Neural cell (in vitro differentiated cells): Measurements from ENCODE around the gene FAM107B.
A peak's percentile ranks its signal among the peaks of the same experiment; 100 is the strongest.

Experiments
- EP300 ChIP-seq: fragments of 450-650 bp; conservative IDR thresholded peaks from 2 replicates; pipeline ENCODE4 v1.6.1; 2014; ENCODE audit warnings: antibody characterized with exemption, mild to moderate bottlenecking, moderate library complexity; ENCODE audit not compliant: poor library complexity, severe bottlenecking
- RAD21 ChIP-seq: fragments of 450-650 bp; conservative IDR thresholded peaks from 2 replicates; pipeline ENCODE4 v1.6.1; 2014; ENCODE audit warnings: antibody characterized with exemption, mild to moderate bottlenecking, moderate library complexity
- TF ChIP-seq, protein P1 (sequence below): fragments of 450-650 bp; IDR thresholded peaks from 2 replicates; pipeline ENCODE4 v1.5.1; 2014; ENCODE audit warnings: antibody characterized with exemption, mild to moderate bottlenecking, moderate library complexity; ENCODE audit not compliant: poor library complexity, severe bottlenecking

DNA sequence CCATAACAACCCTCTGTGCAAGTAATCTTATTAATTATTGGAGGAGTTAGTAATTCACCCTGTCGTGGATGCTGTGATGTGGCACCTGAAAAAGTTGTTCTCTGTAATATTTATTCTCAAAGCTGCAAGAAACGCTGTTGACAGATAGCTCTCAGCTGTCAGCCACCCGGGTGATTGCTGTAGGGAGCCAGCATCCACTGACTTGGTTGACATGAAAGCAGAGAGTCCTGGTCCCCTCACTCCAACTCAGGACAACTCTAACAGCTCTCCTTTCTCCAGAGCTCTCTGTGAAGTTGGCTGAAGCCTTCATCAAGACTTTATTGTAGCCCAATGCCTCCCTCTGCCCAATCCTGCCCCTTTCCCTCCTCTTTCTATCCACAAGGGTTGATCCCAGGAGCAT is 98.0 kb downstream of the FAM107B start:
- TF ChIP-seq, protein P1, sequence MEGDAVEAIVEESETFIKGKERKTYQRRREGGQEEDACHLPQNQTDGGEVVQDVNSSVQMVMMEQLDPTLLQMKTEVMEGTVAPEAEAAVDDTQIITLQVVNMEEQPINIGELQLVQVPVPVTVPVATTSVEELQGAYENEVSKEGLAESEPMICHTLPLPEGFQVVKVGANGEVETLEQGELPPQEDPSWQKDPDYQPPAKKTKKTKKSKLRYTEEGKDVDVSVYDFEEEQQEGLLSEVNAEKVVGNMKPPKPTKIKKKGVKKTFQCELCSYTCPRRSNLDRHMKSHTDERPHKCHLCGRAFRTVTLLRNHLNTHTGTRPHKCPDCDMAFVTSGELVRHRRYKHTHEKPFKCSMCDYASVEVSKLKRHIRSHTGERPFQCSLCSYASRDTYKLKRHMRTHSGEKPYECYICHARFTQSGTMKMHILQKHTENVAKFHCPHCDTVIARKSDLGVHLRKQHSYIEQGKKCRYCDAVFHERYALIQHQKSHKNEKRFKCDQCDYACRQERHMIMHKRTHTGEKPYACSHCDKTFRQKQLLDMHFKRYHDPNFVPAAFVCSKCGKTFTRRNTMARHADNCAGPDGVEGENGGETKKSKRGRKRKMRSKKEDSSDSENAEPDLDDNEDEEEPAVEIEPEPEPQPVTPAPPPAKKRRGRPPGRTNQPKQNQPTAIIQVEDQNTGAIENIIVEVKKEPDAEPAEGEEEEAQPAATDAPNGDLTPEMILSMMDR, result no peak
- no peak for TF ChIP-seq RAD21
- TF ChIP-seq EP300, result peak; percentile 70
